Cardiac muscle cell (in vitro differentiated cells and primary cell): ENCODE data around the gene ZNF227. TPM values are rescaled to one million over a fixed set of nuclear protein-coding genes. Genes with fewer than 3 reads are reported as not detected.
"Not testable (repeated sequence)": the region's sequence is repeated elsewhere in the genome, so short reads cannot be mapped to it uniquely, and the experiment has no call there.

Experiments used
- DNase-seq, 2 donors: peaks; one replicate each; pipeline versions ENCODE4 v3.0.0 to v3.0.0-alpha.2; 2010 to 2017; ENCODE audit warnings: low read depth in 1 of 2, low spot score in 1 of 2
- H3K27ac ChIP-seq: fragments of 200-600 bp; sonication (generic); 2 replicates; pipeline ENCODE4 v1.5.1; 2016
- H3K27me3 ChIP-seq: fragments of 200-600 bp; sonication (generic); 2 replicates; pipeline ENCODE4 v1.6.0; 2016; ENCODE audit warnings: control low read depth
- H3K36me3 ChIP-seq: fragments of 200-600 bp; sonication (generic); 2 replicates; pipeline ENCODE4 v1.5.1; 2016; ENCODE audit warnings: control low read depth
- H3K4me1 ChIP-seq: fragments of 200-600 bp; sonication (generic); 2 replicates; pipeline ENCODE4 v1.8.1; 2017; ENCODE audit warnings: low read depth, mild to moderate bottlenecking, mixed run types
- H3K4me3 ChIP-seq: fragments of 200-600 bp; sonication (generic); 2 replicates; pipeline ENCODE4 v1.5.1; 2016; ENCODE audit warnings: mild to moderate bottlenecking
- H3K9me3 ChIP-seq: fragments of 200-600 bp; sonication (generic); 2 replicates; pipeline ENCODE4 v1.5.1; 2017; ENCODE audit warnings: low read depth, mild to moderate bottlenecking, control low read depth
- polyA plus RNA-seq: library from polyadenylated mRNA; unstranded; fragments of >200 nt; fragmentation: Nextera tagmentation; extraction: Ambion mirVana; gene quantifications from 2 replicates; pipeline ENCODE4 v1.2.1, GENCODE V29; 2016
- total RNA-seq: library from RNA; depleted of rRNA; stranded (reverse); fragments of >200 nt; gene quantifications from 2 replicates; pipeline ENCODE4 v1.2.3, GENCODE V29; 2016
- TF ChIP-seq, protein P1 (sequence below): IDR thresholded peaks from 2 replicates; pipeline ENCODE4 v1.5.1; 2012; ENCODE audit warnings: low read depth, mild to moderate bottlenecking, low read length

ZNF227 gene
- total and polyA plus RNA-seq, 2 experiments from 2014 or later: 9.4 to 18.9 TPM

DNA sequence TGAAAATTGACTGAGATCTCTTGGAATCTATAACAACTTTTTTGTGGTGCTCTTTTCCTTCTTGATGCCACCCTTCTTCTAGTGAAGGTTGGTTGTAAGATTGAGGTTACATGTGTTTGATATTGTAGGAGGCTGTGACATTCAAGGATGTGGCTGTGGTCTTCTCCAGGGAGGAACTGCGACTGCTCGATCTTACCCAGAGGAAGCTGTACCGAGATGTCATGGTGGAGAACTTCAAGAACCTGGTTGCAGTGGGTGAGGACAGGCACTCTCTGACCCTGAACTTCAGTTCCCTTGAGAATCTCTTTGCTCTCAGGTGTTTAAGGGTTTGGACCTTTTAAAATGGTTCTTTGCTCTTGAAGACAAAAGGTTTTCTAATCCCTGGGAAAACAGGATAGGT lies 16.0 kb downstream of the ZNF227 start:
- Histone ChIP-seq H3K4me1 (no peaks in the 10 kb centered on the region), H3K27me3 (no peaks in the 10 kb centered on the region), H3K9me3 (no peaks in the 10 kb centered on the region), H3K27ac (no peak overlapping the region), H3K4me3 (no peak overlapping the region), H3K36me3 (peaks cover 35% of the 10 kb centered on the region)
- TF ChIP-seq, protein P1, sequence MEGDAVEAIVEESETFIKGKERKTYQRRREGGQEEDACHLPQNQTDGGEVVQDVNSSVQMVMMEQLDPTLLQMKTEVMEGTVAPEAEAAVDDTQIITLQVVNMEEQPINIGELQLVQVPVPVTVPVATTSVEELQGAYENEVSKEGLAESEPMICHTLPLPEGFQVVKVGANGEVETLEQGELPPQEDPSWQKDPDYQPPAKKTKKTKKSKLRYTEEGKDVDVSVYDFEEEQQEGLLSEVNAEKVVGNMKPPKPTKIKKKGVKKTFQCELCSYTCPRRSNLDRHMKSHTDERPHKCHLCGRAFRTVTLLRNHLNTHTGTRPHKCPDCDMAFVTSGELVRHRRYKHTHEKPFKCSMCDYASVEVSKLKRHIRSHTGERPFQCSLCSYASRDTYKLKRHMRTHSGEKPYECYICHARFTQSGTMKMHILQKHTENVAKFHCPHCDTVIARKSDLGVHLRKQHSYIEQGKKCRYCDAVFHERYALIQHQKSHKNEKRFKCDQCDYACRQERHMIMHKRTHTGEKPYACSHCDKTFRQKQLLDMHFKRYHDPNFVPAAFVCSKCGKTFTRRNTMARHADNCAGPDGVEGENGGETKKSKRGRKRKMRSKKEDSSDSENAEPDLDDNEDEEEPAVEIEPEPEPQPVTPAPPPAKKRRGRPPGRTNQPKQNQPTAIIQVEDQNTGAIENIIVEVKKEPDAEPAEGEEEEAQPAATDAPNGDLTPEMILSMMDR: no peak
- no peak for DNase-seq

DNA sequence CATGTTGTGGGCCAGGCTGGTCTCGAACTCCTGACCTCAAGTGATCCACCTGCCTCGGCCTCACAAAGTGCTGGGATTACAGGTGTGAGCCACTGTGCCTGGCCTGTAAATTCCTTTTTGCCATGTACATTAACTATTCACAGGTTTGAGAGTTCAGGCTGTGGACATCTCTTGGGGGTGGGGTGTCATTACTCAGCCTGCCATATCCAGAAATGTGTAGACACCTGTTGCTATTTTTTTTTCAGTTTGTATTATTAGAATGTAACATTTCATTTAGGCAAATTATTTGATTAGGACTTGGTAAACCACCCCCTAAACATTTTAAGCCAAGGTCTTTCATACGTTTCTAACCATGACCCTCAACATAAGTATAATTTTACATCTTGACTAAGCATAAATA lies 20.5 kb downstream of the ZNF227 start:
- Histone ChIP-seq H3K9me3 (no peaks in the 10 kb centered on the region), H3K27me3 (no peaks in the 10 kb centered on the region), H3K36me3 (peaks cover 62% of the 10 kb centered on the region), H3K4me3 (no peak overlapping the region), H3K27ac (no peak overlapping the region), H3K4me1 (no peaks in the 10 kb centered on the region)
- no peak for DNase-seq
- TF ChIP-seq, protein P1: no peak

DNA sequence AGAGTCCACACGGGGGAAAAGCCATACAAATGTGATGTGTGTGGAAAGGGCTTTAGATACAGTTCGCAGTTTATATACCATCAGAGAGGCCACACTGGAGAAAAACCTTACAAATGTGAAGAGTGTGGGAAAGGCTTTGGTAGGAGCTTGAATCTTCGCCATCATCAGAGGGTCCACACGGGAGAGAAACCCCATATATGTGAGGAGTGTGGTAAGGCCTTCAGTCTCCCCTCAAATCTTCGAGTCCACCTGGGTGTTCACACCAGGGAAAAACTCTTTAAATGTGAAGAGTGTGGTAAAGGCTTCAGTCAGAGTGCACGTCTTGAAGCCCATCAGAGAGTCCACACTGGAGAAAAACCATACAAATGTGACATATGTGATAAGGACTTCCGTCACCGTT lies 24.1 kb downstream of the ZNF227 start:
- TF ChIP-seq, protein P1: no peak
- Histone ChIP-seq H3K4me3 (no peak overlapping the region), H3K27me3 (no peaks in the 10 kb centered on the region), H3K27ac (no peak overlapping the region), H3K36me3 (peaks cover 38% of the 10 kb centered on the region), H3K9me3 (no peaks in the 10 kb centered on the region), H3K4me1 (no peaks in the 10 kb centered on the region)
- DNase-seq: no peak

DNA sequence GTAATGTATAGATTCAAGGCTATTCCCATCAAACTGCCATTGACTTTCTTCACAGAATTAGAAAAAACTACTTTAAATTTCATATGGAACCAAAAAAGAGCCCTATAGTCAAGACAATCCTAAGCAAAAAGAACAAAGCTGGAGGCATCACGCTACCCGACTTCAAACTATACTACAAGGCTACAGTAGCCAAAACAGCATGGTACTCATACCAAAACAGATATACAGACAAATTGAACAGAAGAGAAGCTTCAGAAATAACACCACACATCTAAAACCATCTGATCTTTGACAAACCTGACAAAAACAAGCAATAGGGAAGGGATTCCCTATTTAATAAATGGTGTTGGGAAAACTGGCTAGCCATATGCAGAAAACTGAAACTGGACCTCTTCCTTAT lies 40.0 kb downstream of the ZNF227 start:
- not testable (repeated sequence) for H3K36me3 ChIP-seq, H3K9me3 ChIP-seq, H3K27me3 ChIP-seq, H3K27ac ChIP-seq, DNase-seq, H3K4me1 ChIP-seq, H3K4me3 ChIP-seq

DNA sequence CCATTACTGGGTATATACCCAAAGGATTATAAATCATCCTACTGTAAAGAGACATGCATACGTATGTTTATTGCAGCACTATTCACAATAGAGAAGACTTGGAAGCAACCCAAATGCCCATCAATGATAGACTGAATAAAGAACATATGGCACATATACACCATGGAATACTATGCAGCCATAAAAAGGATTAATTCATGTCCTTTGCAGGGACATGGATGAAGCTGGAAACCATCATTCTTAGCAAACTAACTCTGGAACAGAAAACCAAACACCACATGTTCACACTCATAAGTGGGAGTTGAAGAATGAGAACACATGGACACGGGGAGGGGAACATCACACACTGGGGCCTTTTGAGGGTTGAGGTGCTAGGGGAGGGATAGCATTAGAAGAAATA lies 41.1 kb downstream of the ZNF227 start:
- DNase-seq, H3K4me1 ChIP-seq, H3K9me3 ChIP-seq, H3K27ac ChIP-seq, H3K4me3 ChIP-seq, H3K36me3 ChIP-seq, H3K27me3 ChIP-seq: not testable (repeated sequence)

DNA sequence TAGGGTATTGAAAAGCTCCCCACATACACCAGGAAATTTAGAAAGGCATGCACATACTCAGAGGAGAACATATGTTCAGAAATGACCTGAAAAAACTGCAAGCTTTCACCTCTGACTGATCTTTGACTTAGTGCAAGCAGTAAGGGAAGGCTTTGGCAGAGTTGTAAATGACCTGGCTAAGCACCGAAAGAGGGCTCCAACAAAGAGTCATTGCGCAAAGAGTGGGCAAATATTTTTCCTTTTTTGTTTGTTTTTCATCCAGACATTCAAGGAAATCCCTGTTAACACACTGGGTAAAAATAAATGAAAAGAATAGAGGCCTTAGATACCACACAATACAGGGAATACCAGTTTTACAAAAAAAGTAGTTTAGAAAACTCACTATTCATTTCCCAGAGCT lies 42.2 kb downstream of the ZNF227 start:
- Histone ChIP-seq H3K9me3 (no peaks in the 10 kb centered on the region), H3K36me3 (no peaks in the 10 kb centered on the region), H3K4me1 (no peaks in the 10 kb centered on the region), H3K4me3 (no peak overlapping the region), H3K27ac (no peak overlapping the region), H3K27me3 (no peaks in the 10 kb centered on the region)
- no peak for DNase-seq
- TF ChIP-seq, protein P1: no peak
